KMS-11 (cell line): ENCODE results near the gene KIF9.
"Not testable (repeated sequence)": the region's sequence is repeated elsewhere in the genome, so short reads cannot be mapped to it uniquely, and the experiment has no call there.

ENCODE experiments used
- H2AFZ ChIP-seq: fragments of 200-600 bp; sonication (generic); 2 replicates; pipeline ENCODE4 v1.6.1; 2016; ENCODE audit warnings: antibody characterized with exemption, mixed run types, low read depth
- H3K27ac ChIP-seq: fragments of 200-600 bp; sonication (generic); 2 replicates; pipeline ENCODE4 v1.6.1; 2016; ENCODE audit warnings: mild to moderate bottlenecking, mixed run types
- H3K27me3 ChIP-seq: fragments of 200-600 bp; sonication (generic); 2 replicates; pipeline ENCODE4 v1.6.1; 2017; ENCODE audit warnings: mild to moderate bottlenecking, low read depth, mixed run types, moderate library complexity; ENCODE audit not compliant: insufficient read depth
- H3K36me3 ChIP-seq: fragments of 200-600 bp; sonication (generic); 2 replicates; pipeline ENCODE4 v1.6.1; 2017; ENCODE audit warnings: mild to moderate bottlenecking, mixed run types; ENCODE audit not compliant: insufficient read depth
- H3K4me1 ChIP-seq: fragments of 200-600 bp; sonication (generic); 2 replicates; pipeline ENCODE4 v1.6.1; 2016; ENCODE audit warnings: mild to moderate bottlenecking, low read depth, mixed run types; ENCODE audit not compliant: poor library complexity, severe bottlenecking
- H3K4me2 ChIP-seq: fragments of 200-600 bp; sonication (generic); 2 replicates; pipeline ENCODE4 v1.7.0; 2016; ENCODE audit warnings: mild to moderate bottlenecking, mixed run types
- H3K4me3 ChIP-seq: fragments of 200-600 bp; sonication (generic); IDR thresholded peaks from 2 replicates; pipeline ENCODE4 v1.6.1; 2017; ENCODE audit warnings: low read depth, low read length, mixed read lengths; ENCODE audit not compliant: insufficient read depth
- H3K79me2 ChIP-seq: fragments of 200-600 bp; sonication (generic); 2 replicates; pipeline ENCODE4 v1.6.1; 2016; ENCODE audit warnings: low read depth, mixed run types; ENCODE audit not compliant: insufficient read depth
- H3K9ac ChIP-seq: fragments of 200-600 bp; sonication (generic); 2 replicates; pipeline ENCODE4 v1.6.1; 2016; ENCODE audit warnings: mild to moderate bottlenecking, mixed run types
- H4K20me1 ChIP-seq: fragments of 200-600 bp; sonication (generic); 2 replicates; pipeline ENCODE4 v1.6.1; 2016; ENCODE audit warnings: mild to moderate bottlenecking, mixed run types; ENCODE audit not compliant: insufficient read depth
- TF ChIP-seq, protein P1 (sequence below): fragments of 200-600 bp; sonication (generic); conservative IDR thresholded peaks from 2 replicates; pipeline ENCODE4 v1.6.1; 2017; ENCODE audit warnings: low read depth, mild to moderate bottlenecking, antibody characterized with exemption, low read length, moderate library complexity, mixed read lengths

The KIF9 gene

DNA sequence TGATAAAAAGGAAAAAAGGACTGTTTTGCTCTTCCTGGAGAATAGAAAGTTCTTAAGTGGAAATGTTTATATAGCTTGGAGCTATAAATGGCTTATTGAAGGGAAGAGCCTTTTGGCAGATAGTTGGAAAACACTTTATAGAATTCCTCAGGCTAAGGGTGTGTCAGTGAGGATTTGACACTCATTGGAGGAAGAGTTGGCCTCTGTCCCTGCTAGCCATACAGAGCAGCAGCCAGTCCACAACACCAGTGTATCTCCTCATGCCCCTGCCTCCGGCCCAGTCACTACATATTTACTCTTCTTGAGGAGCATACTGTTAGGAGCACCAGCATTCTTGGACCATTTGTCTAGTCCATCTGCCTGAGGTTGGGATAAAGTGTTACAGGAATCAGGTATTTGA is 36.3 kb upstream of the KIF9 start:
- H3K4me2 ChIP-seq = no peak overlapping the region
- TF ChIP-seq, protein P1, sequence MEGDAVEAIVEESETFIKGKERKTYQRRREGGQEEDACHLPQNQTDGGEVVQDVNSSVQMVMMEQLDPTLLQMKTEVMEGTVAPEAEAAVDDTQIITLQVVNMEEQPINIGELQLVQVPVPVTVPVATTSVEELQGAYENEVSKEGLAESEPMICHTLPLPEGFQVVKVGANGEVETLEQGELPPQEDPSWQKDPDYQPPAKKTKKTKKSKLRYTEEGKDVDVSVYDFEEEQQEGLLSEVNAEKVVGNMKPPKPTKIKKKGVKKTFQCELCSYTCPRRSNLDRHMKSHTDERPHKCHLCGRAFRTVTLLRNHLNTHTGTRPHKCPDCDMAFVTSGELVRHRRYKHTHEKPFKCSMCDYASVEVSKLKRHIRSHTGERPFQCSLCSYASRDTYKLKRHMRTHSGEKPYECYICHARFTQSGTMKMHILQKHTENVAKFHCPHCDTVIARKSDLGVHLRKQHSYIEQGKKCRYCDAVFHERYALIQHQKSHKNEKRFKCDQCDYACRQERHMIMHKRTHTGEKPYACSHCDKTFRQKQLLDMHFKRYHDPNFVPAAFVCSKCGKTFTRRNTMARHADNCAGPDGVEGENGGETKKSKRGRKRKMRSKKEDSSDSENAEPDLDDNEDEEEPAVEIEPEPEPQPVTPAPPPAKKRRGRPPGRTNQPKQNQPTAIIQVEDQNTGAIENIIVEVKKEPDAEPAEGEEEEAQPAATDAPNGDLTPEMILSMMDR = no peak
- H3K27ac ChIP-seq = no peak overlapping the region
- H3K4me3 ChIP-seq = no peak overlapping the region
- H3K79me2 ChIP-seq = no peaks in the 10 kb centered on the region
- no peaks in the 10 kb centered on the region for H3K4me1 ChIP-seq
- no peak overlapping the region for H3K9ac ChIP-seq
- H3K36me3 ChIP-seq = no peaks in the 10 kb centered on the region
- H4K20me1 ChIP-seq = no peaks in the 10 kb centered on the region
- H2AFZ ChIP-seq = no peak overlapping the region
- H3K27me3 ChIP-seq = no peaks in the 10 kb centered on the region

DNA sequence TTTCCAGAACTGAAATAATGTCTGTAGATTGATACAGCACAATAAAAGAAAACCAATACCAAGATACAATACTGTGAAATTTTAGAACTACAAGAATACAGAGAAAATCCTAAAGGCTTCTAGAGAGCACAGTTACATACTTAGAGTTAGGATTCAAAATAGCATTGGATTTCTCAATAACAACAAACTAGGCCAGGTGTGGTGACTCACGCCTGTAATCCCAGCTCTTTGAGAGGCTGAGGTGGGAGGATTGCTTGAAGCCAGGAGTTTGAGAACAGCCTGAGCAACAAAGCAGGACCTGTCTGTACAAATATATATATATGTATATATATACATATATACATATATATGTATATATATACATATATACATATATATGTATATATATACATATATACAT is 33.6 kb upstream of the KIF9 start:
- not testable (repeated sequence) for H4K20me1 ChIP-seq

DNA sequence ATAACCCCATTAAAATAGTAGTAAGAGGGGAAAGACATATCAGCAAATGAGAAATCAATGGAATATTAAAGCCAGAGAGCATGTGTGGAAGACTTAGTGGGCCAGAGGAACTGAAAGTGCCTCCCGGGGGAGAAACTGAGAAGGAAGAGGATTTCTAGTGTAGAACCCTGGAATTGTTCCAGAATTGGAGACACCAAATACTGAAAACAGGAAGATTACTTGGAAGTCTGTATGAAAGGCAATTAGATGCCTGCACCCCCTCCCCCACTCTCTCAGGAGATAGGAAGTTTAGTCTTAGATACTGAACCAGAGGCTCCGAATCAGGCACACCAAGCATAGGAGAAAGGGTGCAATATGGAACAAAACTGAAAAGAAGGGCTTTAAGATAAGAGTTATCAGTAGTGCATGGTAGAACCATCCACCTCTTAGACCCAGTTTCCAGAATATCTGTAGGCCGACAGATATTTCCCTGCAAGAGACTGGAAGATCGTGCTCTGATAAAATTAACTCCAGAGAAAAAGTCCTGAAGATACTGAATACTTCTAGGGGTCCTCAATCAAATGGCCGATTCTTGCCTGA is 32.6 kb upstream of the KIF9 start:
- TF ChIP-seq, protein P1 = no peak
- no peaks in the 10 kb centered on the region for H4K20me1 ChIP-seq
- no peak overlapping the region for H3K9ac ChIP-seq
- no peaks in the 10 kb centered on the region for H3K4me1 ChIP-seq
- no peak overlapping the region for H3K4me3 ChIP-seq
- no peak overlapping the region for H3K27ac ChIP-seq
- H2AFZ ChIP-seq = no peak overlapping the region
- H3K36me3 ChIP-seq = no peaks in the 10 kb centered on the region
- no peaks in the 10 kb centered on the region for H3K27me3 ChIP-seq
- no peak overlapping the region for H3K4me2 ChIP-seq
- no peaks in the 10 kb centered on the region for H3K79me2 ChIP-seq

More for the DNA sequence above, 33.6 kb upstream of the KIF9 start:
- H3K79me2 ChIP-seq, H3K27me3 ChIP-seq, H3K27ac ChIP-seq, H3K36me3 ChIP-seq, H3K4me1 ChIP-seq, H3K4me3 ChIP-seq, H3K9ac ChIP-seq, H3K4me2 ChIP-seq, H2AFZ ChIP-seq: not testable (repeated sequence)

DNA sequence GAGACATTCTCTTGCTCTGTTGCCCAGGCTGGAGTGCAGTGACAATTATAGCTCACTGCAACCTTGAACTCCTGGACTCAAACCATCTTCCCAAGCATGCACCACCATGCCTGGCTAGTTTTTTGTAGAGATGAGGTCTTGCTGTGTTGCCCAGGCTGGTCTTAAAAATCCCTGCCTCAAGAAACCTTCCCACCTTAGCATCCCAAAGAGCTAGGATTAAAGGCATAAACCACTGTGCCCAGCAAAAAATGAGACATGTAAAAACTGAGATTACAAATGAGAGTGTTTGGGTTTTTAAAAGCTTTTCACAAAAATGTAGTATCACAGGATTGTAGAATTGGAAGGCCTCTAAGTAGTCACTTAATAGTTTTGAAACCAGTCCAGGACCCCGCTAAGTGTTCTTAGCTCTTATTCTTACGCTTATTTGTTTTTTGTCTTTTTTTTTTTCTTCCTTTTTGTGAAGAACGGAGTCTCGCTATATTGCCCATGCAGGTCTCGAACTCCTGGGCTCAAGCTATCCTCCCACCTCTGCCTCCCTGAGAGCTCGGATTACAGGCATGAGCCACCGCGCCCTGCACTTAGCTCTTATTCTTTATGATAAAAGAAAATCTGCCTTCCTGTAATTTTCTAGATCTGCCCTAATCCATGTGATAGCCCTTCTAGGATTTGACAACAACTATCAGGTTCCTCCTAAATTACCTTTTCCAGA is 31.6 kb upstream of the KIF9 start:
- Histone ChIP-seq H2AFZ (no peak overlapping the region), H3K4me1 (no peaks in the 10 kb centered on the region), H3K79me2 (no peaks in the 10 kb centered on the region), H3K36me3 (no peaks in the 10 kb centered on the region), H3K9ac (no peak overlapping the region), H3K4me3 (no peak overlapping the region), H3K27me3 (no peaks in the 10 kb centered on the region), H4K20me1 (no peaks in the 10 kb centered on the region), H3K4me2 (no peak overlapping the region), H3K27ac (no peak overlapping the region)
- TF ChIP-seq, protein P1 = no peak
